Measurements from ENCODE around the gene PRND.
"Not testable (repeated sequence)": the region's sequence is repeated elsewhere in the genome, so short reads cannot be mapped to it uniquely, and the experiment has no call there.

The PRND gene

GRCh38 chr20:4721719-4722118, at the start of gene PRND:
Gene PRND (plus strand): TSS chr20:4721909. CDS start chr20:4724552, 2,643 bp downstream.
- DNase-seq (ENCODE audit: low read depth), result no peak

GRCh38 chr20:4672948-4673347, 48.8 kb upstream of the PRND start:
- DNase-seq (ENCODE audit: low read depth), result no peak

DNA sequence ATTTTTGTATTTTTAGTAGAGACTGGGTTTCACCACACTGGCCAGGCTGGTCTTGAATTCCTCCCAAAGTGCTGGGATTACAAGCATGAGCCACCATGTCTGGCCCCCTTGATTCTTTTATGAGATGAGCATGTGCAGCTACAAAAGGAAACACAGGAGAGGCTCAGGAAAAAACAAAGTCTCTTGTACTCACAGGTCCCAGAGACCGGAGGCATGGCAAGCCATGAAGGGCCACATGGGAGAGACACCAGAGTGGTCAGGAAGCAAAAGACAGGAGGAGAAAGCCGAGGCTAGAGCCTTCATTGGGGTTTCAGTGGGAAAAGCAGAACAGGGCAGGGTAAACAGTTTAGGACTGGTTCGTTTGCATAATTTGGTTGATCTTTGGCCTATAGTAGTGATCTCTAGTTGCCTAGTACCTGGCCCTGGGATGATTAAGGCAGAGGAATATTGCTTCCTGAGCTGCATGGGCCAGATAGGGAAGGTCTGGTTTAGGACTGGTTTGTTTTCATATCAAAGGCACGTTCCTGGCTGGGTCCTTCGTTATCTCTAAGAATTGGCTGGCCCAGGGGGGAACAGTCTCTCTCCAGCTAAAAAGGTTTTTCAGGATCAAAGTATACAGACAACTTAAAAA, 48.2 kb upstream of the PRND start:
- DNase-seq (ENCODE audit: low read depth), result no peak

- DNase-seq (ENCODE audit: low read depth), result no peak
Observed at GRCh38 chr20:4674672-4675071, 47.0 kb upstream of the PRND start.

GRCh38 chr20:4677846-4678245, 43.9 kb upstream of the PRND start:
- no peak for DNase-seq (ENCODE audit: low read depth)

DNA sequence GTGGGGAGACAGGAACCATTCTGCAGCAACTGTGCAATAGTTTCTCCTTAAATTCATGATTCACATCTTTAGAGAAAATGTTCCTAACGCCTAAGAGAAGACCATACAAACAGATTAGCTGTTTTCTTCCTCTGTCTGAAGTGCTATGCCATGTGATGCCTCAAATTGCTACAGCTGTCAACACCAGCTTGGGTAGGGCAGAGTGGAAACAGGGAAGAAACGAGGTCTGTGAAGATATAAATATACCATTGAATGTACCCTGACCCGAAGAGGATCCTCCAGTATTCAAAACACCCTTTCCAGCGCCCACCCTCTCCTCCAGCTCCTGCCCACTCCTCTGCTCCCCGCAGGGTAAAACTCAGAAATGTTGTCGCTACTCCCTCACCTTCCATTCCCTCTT, 40.3 kb upstream of the PRND start:
- no peak for DNase-seq (ENCODE audit: low read depth)

GRCh38 chr20:4681991-4682401, 39.7 kb upstream of the PRND start:
- no peak for DNase-seq (ENCODE audit: low read depth)

- DNase-seq (ENCODE audit: low read depth), result no peak
Observed at GRCh38 chr20:4682682-4683081, 39.0 kb upstream of the PRND start.

DNA sequence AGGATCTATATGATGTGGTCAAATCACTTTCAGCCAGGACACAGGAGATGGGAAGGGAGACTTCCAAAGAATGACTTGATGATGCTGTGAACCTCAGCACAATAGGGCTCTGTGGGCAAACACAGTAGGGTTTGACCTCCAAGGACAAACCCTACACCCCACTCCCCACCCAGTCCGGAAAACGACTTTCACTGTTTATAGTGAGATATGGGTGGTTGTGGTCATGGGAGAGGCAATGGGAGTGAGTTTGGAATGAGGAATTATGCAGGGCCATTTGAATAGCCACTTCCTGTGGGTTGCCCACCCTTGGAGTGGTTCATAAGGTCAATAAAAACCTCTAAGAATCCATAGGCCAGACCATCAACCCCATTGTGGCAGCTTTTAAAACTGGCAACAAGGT, 38.4 kb upstream of the PRND start:
- DNase-seq (ENCODE audit: low read depth), result no peak

GRCh38 chr20:4684837-4685413, 36.8 kb upstream of the PRND start:
- DNase-seq (ENCODE audit: low read depth), result no peak

GRCh38 chr20:4685923-4686221, 35.8 kb upstream of the PRND start:
- DNase-seq (ENCODE audit: low read depth), result no peak

DNA sequence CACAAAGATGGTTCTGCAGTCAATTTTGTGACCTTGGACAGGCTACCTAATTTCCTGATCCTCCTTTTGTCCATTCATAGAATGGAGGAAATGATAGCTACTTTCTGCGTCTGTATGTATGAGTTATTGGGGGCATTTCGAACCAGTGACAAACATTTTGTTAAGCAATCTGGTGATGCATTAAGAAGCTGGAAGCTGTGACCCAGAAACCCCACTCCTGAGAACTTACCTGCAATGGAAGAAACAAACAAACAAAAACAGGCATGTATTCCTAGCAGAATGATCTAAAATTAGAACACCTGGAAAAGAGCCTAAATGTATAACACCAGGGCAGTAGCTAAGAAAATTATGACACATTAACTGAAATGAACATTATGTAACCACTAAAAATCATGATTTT, 33.4 kb upstream of the PRND start:
- no peak for DNase-seq (ENCODE audit: low read depth)

DNA sequence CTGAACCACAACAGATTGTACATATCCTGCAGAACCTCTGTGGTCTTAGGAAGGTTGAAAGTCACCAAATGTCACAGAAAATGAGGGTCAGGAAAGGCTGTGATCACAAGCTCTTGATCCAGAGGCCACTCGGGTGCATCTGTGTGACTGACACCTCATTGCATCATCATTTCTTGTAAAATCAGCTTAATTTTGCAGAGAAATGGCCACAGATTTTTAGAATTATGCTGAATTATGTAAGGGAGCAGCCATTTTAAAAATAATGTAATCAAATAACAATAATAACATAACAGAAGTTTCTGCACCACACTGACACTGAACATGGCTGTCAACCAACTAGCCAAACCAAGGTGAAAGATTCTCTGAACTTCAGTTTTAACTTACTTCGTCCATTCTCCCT, 32.5 kb upstream of the PRND start:
- no peak for DNase-seq (ENCODE audit: low read depth)

GRCh38 chr20:4691753-4692152, 30.0 kb upstream of the PRND start:
- DNase-seq (ENCODE audit: low read depth), result no peak

- DNase-seq (ENCODE audit: low read depth), result no peak
Observed at GRCh38 chr20:4694076-4694475, 27.6 kb upstream of the PRND start.

DNA sequence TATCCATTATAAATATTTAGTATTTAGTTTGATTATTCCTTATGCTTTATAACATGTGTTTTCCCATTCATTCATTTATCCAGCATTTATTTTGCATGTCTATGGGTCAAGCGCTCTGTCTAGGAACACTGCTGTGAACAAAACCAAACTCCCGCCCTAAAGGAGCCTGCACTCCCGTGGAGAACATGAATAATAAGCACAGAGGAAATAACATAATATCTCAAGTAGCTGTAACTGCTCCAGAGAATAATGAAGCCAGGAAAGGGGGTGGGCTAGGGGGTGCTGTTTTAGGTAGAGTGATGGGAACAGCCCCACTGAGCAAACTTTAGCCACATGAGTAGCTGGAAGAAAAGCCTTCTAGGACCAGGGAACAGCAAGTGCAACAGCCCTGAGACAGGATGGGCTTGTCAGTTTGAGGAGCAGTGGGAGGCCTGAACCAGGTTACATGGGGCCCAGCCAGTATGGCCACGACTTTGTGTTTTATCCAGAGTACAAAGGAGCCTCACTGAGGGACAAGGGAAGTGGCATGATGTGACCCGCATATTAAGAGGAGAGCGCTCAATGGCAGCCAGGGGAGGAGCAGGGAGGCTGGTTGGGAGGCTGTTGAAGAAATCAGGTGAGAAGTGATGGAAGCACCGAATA, 24.4 kb upstream of the PRND start:
- no peak for DNase-seq (ENCODE audit: low read depth)

- DNase-seq (ENCODE audit: low read depth), result no peak
Observed at GRCh38 chr20:4697831-4698221, 23.9 kb upstream of the PRND start.

GRCh38 chr20:4699216-4699615, 22.5 kb upstream of the PRND start:
- DNase-seq (ENCODE audit: low read depth), result no peak

- DNase-seq (ENCODE audit: low read depth), result no peak
Observed at GRCh38 chr20:4699957-4700356, 21.8 kb upstream of the PRND start.

DNA sequence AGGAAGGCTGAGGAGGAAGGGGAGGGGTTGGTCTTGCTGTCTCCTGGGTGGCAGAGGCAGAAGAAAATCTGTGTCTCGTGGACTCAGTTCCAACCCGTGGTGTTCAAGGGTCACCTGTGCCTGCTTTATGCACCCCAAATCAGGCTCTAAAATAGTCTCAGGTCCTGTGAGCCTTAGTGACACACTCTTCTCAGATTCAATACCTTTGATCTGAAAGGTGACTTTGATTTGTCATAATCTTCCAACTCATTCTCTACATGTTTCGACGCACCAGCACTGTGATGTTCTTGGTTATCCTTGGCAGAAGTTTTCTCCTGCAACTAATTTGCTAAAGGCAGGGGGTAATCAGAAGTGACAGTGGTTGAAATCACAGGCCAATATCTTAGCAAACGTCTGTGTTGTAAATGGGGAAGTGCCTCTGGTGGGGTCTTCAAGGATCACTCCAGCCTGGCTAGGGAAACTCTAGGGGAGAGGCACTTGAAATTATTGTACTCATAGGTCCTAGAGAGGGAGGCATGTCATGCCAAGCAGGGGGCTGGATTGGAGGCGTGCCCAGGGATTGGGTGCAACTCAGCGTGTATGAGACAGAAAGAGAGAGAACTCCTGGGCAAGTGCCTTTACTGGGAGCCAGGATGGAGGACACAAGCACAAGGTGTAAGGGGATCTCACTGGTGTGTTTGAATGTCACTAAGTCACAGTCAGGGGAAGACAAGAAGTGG, 19.0 kb upstream of the PRND start:
- DNase-seq (ENCODE audit: low read depth), result no peak

GRCh38 chr20:4703281-4703676, 18.4 kb upstream of the PRND start:
- DNase-seq (ENCODE audit: low read depth), result no peak

DNA sequence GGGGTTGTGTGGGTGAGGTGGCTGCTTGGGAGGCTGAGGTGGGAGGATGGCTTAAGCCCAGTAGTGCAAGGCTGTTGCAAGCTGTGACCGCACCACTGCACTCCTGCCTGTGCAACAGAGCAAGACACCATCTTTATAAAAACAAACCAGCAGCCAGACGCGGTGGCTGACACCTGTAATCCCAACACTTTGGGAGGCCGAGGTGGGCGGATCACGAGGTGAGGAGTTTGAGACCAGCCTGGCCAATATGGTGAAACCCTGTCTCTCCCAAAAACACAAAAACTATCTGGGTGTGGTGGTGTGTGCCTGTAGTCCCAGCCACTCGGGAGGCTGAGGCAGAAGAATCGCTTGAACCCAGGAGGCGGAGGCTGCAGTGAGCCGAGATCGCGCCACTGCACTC, 14.8 kb upstream of the PRND start:
- not testable (repeated sequence) for DNase-seq (ENCODE audit: low read depth)

- DNase-seq (ENCODE audit: low read depth), result no peak
Observed at GRCh38 chr20:4708036-4708435, 13.7 kb upstream of the PRND start.
